Measurements from ENCODE around the gene PPP6R3. TPM values are rescaled to one million over a fixed set of nuclear protein-coding genes. Genes with fewer than 3 reads are reported as not detected.

PPP6R3 gene
- total RNA-seq, 1 experiment from 2014 or later: 138 TPM

DNA sequence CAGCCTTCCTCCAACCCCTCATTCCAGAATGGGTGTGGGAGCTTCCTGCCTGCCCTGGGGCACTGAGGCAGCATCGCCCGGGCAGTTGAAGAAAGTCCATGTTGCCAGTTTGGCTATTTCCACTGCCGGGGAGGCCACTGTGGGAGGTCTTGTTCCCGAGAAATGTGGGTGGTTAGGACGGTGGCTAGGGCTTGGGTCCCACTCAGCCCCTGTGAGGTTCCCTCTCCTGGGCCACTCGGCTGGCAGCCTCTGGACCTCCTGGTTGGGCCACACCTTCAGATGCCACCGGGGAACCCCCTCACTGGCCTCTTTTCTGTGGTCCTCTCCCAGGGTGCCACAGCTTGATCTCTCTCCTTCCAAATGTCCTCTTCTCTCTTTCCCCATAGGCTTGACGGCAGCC is 5.1 kb upstream of the PPP6R3 start:
- Mint-ChIP-seq H3K4me1 (peaks cover 14 to 18% of the 10 kb centered on the region in 2 experiments), H3K27ac (no peak overlapping the region; a peak in 1 of 7 replicates), H3K36me3 (ENCODE audit: insufficient read depth in 1 of 3, low read depth in 3 of 3) (no peaks in the 10 kb centered on the region), H3K9me3 (no peaks in the 10 kb centered on the region), H3K27me3 (ENCODE audit: low read depth) (peaks cover 3% of the 10 kb centered on the region; the same call in 1 of the 2 replicates), H3K4me3 (0 out of 5 replicates have a peak overlapping the region, but pooled peaks of 1 of the 2 experiments have one; percentile 32)
- Histone ChIP-seq H3K79me1 (ENCODE audit: insufficient read depth, low read depth, low read length, poor library complexity, severe bottlenecking) (no peaks in the 10 kb centered on the region), H2BK20ac (ENCODE audit: low read depth, low read length, poor library complexity, severe bottlenecking) (no peak overlapping the region), H3K18ac (ENCODE audit: insufficient read length, low read depth, low read length) (peak overlapping the region; percentile 23), H3K9me3 (ENCODE audit: control insufficient read depth, low read depth, low read length) (no peaks in the 10 kb centered on the region), H3K14ac (ENCODE audit: insufficient read depth, low read length) (no peak overlapping the region), H3K23ac (ENCODE audit: insufficient read length, low read depth, low read length) (no peak overlapping the region), H3T11ph (ENCODE audit: low read length) (no peak overlapping the region), H3K27ac (ENCODE audit: insufficient read length, low read depth, low read length) (no peak overlapping the region), H2BK12ac (ENCODE audit: insufficient read length, low read depth, low read length) (no peak overlapping the region), H2BK120ac (ENCODE audit: low read depth, low read length, poor library complexity, severe bottlenecking) (no peak overlapping the region), H4K20me1 (ENCODE audit: control insufficient read depth, insufficient read depth, insufficient read length) (peaks cover 2% of the 10 kb centered on the region), H2AK5ac (ENCODE audit: insufficient read length, low read length) (no peak overlapping the region), H3K56ac (ENCODE audit: insufficient read length, low read depth, low read length) (no peak overlapping the region), H3K79me2 (ENCODE audit: insufficient read depth, low read length) (no peaks in the 10 kb centered on the region), H3K23me2 (ENCODE audit: insufficient read length, low read depth, low read length, poor library complexity, severe bottlenecking) (no peaks in the 10 kb centered on the region), H4K8ac (replicated peaks; ENCODE audit: insufficient read length, low read depth, low read length) (no peak overlapping the region), H3K9ac (ENCODE audit: extremely low read depth, insufficient read length, low read length) (no peak overlapping the region), H3K4me2 (ENCODE audit: insufficient read depth, insufficient read length, low read length) (no peak overlapping the region), H2BK5ac (ENCODE audit: insufficient read length, low read length) (no peak overlapping the region), H2BK15ac (ENCODE audit: low read depth, low read length) (no peak overlapping the region), H4K5ac (ENCODE audit: insufficient read length, low read depth, low read length) (no peak overlapping the region), H3K4ac (ENCODE audit: low read depth, low read length) (no peak overlapping the region), H4K91ac (ENCODE audit: insufficient read length, low read depth, low read length) (no peak overlapping the region), H3K27me3 (ENCODE audit: insufficient read depth, low read length) (no peaks in the 10 kb centered on the region), H3K4me1 (ENCODE audit: insufficient read depth, low read length) (no peaks in the 10 kb centered on the region; the same call in 1 of the 2 replicates), H2AFZ (ENCODE audit: low read length) (no peak overlapping the region)
- DNase-seq: no peak
- WGBS (ENCODE audit: extremely low coverage, insufficient read length, low lambda C conversion rate): no CpG with 5 or more reads among the region's 8 CpGs
- TF ChIP-seq, protein P1, sequence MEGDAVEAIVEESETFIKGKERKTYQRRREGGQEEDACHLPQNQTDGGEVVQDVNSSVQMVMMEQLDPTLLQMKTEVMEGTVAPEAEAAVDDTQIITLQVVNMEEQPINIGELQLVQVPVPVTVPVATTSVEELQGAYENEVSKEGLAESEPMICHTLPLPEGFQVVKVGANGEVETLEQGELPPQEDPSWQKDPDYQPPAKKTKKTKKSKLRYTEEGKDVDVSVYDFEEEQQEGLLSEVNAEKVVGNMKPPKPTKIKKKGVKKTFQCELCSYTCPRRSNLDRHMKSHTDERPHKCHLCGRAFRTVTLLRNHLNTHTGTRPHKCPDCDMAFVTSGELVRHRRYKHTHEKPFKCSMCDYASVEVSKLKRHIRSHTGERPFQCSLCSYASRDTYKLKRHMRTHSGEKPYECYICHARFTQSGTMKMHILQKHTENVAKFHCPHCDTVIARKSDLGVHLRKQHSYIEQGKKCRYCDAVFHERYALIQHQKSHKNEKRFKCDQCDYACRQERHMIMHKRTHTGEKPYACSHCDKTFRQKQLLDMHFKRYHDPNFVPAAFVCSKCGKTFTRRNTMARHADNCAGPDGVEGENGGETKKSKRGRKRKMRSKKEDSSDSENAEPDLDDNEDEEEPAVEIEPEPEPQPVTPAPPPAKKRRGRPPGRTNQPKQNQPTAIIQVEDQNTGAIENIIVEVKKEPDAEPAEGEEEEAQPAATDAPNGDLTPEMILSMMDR (conservative IDR thresholded peaks at IDR 0.05): no peak

All from H9 (cell line).